Measurements from ENCODE around the gene FOXP1. TPM values are rescaled to one million over a fixed set of nuclear protein-coding genes. Genes with fewer than 3 reads are reported as not detected.

Gene FOXP1
- total and polyA plus RNA-seq, 2 of the 13 experiments (the other 11 are each of a cell fraction or from before 2014, with no cell fraction given) = 40.4 to 59.0 TPM

DNA sequence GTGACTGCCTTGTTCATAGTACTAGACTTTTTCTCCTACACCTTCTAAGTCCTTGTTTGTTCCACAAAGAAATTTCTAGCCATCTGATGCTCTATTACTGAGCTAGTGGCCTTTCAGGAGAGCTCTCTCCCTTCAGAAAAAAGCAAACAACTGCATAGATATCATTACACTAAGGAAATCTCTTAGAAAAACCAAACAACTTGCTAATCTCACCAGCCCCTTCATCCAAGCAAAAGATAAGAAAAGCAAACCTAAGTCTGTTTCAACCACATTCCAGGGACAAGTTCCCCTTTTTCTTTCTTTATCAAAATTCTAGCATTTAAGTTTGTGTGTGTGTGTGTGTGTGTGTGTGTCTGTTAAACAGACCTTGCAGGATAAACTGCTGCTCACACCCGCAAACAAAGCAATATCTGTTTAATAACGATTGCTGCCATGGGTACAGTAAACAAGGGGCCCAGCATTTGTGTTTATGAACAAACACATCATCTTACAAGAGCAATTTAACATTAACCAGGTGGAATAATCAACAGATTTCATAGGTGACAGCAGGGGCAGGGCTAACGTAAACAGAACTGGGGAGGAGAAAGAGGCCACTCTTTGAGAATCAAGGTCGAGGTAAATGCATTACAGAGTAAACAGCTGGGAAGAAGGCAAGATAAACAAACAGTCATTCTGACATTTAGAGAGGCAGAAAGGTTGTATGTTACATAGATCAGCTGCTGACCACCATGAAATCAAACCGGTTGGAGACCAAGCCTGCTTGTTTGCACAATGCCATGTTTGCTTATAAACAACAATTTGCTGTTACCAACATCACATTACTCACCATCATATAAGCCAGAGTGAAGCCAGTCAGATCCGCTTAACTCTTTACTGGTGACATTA, 375.1 kb downstream of the FOXP1 start:
- FAIRE-seq = peak; percentile 86
- TF ChIP-seq KAT7 (CRISPR knock-in tag; IDR thresholded peaks at IDR 0.05; ENCODE audit: borderline replicate concordance) (no peak; the same call in 1 of the 2 replicates), POLR2A (IDR thresholded peaks at IDR 0.05; ENCODE audit: insufficient read depth in 1 of 2, low read depth in 2 of 2, low read length in 2 of 2) (peak in 1 of 2 experiments; percentile 36; a peak in 1 of 4 replicates), ZSCAN31 (CRISPR knock-in tag; IDR thresholded peaks at IDR 0.05; ENCODE audit: low read depth) (peak; percentile 66; the same call in 1 of the 2 replicates), DMTF1 (CRISPR knock-in tag; IDR thresholded peaks at IDR 0.05) (0 out of 2 replicates have a peak, but pooled peaks have one; percentile 25), KLF15 (CRISPR knock-in tag; IDR thresholded peaks at IDR 0.05; ENCODE audit: borderline replicate concordance) (no peak), ZNF891 (CRISPR knock-in tag; IDR thresholded peaks at IDR 0.05) (no peak), KDM3A (CRISPR knock-in tag; IDR thresholded peaks at IDR 0.05; ENCODE audit: low read depth) (0 out of 2 replicates have a peak, but pooled peaks have one; percentile 43), TBP (CRISPR knock-in tag; IDR thresholded peaks at IDR 0.05) (no peak), ZNF451 (CRISPR knock-in tag; IDR thresholded peaks at IDR 0.05) (0 out of 2 replicates have a peak, but pooled peaks have one; percentile 50), ZNF607 (CRISPR knock-in tag; IDR thresholded peaks at IDR 0.05; ENCODE audit: borderline replicate concordance) (0 out of 2 replicates have a peak, but pooled peaks have one; percentile 86), BRCA1 (CRISPR knock-in tag; IDR thresholded peaks at IDR 0.05) (no peak), ZNF33A (CRISPR knock-in tag; IDR thresholded peaks at IDR 0.05; ENCODE audit: borderline replicate concordance) (no peak), HOXA3 (CRISPR knock-in tag; IDR thresholded peaks at IDR 0.05) (peak; percentile 75)
- TF ChIP-seq, protein P1, sequence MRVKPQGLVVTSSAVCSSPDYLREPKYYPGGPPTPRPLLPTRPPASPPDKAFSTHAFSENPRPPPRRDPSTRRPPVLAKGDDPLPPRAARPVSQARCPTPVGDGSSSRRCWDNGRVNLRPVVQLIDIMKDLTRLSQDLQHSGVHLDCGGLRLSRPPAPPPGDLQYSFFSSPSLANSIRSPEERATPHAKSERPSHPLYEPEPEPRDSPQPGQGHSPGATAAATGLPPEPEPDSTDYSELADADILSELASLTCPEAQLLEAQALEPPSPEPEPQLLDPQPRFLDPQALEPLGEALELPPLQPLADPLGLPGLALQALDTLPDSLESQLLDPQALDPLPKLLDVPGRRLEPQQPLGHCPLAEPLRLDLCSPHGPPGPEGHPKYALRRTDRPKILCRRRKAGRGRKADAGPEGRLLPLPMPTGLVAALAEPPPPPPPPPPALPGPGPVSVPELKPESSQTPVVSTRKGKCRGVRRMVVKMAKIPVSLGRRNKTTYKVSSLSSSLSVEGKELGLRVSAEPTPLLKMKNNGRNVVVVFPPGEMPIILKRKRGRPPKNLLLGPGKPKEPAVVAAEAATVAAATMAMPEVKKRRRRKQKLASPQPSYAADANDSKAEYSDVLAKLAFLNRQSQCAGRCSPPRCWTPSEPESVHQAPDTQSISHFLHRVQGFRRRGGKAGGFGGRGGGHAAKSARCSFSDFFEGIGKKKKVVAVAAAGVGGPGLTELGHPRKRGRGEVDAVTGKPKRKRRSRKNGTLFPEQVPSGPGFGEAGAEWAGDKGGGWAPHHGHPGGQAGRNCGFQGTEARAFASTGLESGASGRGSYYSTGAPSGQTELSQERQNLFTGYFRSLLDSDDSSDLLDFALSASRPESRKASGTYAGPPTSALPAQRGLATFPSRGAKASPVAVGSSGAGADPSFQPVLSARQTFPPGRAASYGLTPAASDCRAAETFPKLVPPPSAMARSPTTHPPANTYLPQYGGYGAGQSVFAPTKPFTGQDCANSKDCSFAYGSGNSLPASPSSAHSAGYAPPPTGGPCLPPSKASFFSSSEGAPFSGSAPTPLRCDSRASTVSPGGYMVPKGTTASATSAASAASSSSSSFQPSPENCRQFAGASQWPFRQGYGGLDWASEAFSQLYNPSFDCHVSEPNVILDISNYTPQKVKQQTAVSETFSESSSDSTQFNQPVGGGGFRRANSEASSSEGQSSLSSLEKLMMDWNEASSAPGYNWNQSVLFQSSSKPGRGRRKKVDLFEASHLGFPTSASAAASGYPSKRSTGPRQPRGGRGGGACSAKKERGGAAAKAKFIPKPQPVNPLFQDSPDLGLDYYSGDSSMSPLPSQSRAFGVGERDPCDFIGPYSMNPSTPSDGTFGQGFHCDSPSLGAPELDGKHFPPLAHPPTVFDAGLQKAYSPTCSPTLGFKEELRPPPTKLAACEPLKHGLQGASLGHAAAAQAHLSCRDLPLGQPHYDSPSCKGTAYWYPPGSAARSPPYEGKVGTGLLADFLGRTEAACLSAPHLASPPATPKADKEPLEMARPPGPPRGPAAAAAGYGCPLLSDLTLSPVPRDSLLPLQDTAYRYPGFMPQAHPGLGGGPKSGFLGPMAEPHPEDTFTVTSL (CRISPR knock-in tag; IDR thresholded peaks at IDR 0.05; ENCODE audit: borderline replicate concordance) = peak; percentile 95
- TF ChIP-seq, protein P2, sequence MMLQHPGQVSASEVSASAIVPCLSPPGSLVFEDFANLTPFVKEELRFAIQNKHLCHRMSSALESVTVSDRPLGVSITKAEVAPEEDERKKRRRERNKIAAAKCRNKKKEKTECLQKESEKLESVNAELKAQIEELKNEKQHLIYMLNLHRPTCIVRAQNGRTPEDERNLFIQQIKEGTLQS (CRISPR knock-in tag; IDR thresholded peaks at IDR 0.05) = 0 out of 2 replicates have a peak, but pooled peaks have one; percentile 36

More for the DNA sequence above, 375.1 kb downstream of the FOXP1 start:
- TSS peak; percentile 83 for BruUV-seq (replicated peaks)
- peak overlapping the region; percentile 99 for H3K27ac ChIP-seq (ENCODE audit: extremely low read length, insufficient read depth, low read length)
- peak; percentile 87 for ATAC-seq
- peak overlapping the region in 2 of 3 experiments; percentile 4 to 42; a peak in 2 of 6 replicates for H3K4me3 ChIP-seq (replicated peaks in 1 of 3; ENCODE audit: insufficient read depth in 1 of 3, low read depth in 2 of 3, low read length in 3 of 3)
- H3K4me2 ChIP-seq (ENCODE audit: low read depth, low read length) = peak overlapping the region; percentile 79
- peak overlapping the region; percentile 84 for H3K9ac ChIP-seq (ENCODE audit: insufficient read depth, low read depth, low read length)
- POLR2A ChIA-PET = interaction anchor here (0.6 to 5.3 kb wide), 22 partner anchors 16 to 374 kb away, joined by 3 to 85 read pairs (median 6); partner anchors contain the start of gene FOXP1
- DNase-seq (ENCODE audit: low spot score) = peak; percentile 98
- CTCF ChIA-PET (ENCODE audit: low intra/inter-chr PET ratio, low total read pairs) = no interaction called here
- in situ Hi-C loops (cut with HindIII; ENCODE audit: extremely low pct_ligation_motif_present, low pct_unique_long_range_greater_than_20kb) = loop anchor here (5.0 kb wide), 1 partner anchor 56 kb away; no protein-coding TSS in a partner anchor
- H3K36me3 ChIP-seq (replicated peaks in 1 of 2; ENCODE audit: control insufficient read depth in 1 of 2, insufficient read depth in 2 of 2, low read length in 2 of 2) = 0 out of 5 replicates have a peak, but pooled peaks cover 0 to 2% of the 10 kb centered on the region in 2 experiments
- WGBS (ENCODE audit: low lambda C conversion rate) = 10% methylated on average over 6 of the region's 6 CpGs
- H3K9me3 ChIP-seq (ENCODE audit: low read length) = no peaks in the 10 kb centered on the region
- intact Hi-C loops (cut with micrococcal nuclease; ENCODE audit: unreplicated experiment) = loop anchor here (1.0 to 5.0 kb wide), 7 partner anchors 37 to 376 kb away; no protein-coding TSS in a partner anchor
- no peaks in the 10 kb centered on the region for H3K27me3 ChIP-seq (ENCODE audit: control insufficient read depth in 1 of 2, insufficient read depth in 2 of 2, low read length in 2 of 2)
- peaks cover 85% of the 10 kb centered on the region for H3K4me1 ChIP-seq (ENCODE audit: insufficient read depth, low read length)
- peaks cover 38% of the 10 kb centered on the region for H3K79me2 ChIP-seq (ENCODE audit: insufficient read depth, low read length)
- H2AFZ ChIP-seq (ENCODE audit: low read length) = no peak overlapping the region
- H4K20me1 ChIP-seq (ENCODE audit: insufficient read depth, low read length) = no peaks in the 10 kb centered on the region
